Vagina (tissue), 2 donors: ENCODE data around the gene SPON1. TPM values are rescaled to one million over a fixed set of nuclear protein-coding genes. Genes with fewer than 3 reads are reported as not detected.

ENCODE experiments used
- DNase-seq, 2 donors: peaks; one replicate each; pipeline ENCODE4 v3.0.0-alpha.2; 2017; ENCODE audit errors: extremely low spot score in 2 of 2
- H3K27ac ChIP-seq: fragments of 200-600 bp; sonication (generic); one replicate; pipeline ENCODE4 v1.5.1; 2019
- H3K27me3 ChIP-seq: fragments of 200-600 bp; sonication (generic); one replicate; pipeline ENCODE4 v1.5.1; 2019
- H3K36me3 ChIP-seq, 2 donors: fragments of 200-600 bp; sonication (generic); one replicate each; pipeline ENCODE4 v1.5.1; 2017 to 2019
- H3K4me1 ChIP-seq: fragments of 200-600 bp; sonication (generic); one replicate; pipeline ENCODE4 v1.5.1; 2019
- H3K4me3 ChIP-seq, 2 donors: fragments of 200-600 bp; sonication (generic); 1 replicate in 1 of 2; 2 replicates in 1 of 2; pipeline ENCODE4 v1.5.1; 2016 to 2019
- H3K9me3 ChIP-seq: fragments of 200-600 bp; sonication (generic); one replicate; pipeline ENCODE4 v1.5.1; 2019
- POLR2A ChIP-seq, 2 donors: fragments of 450-650 bp; IDR thresholded peaks; one replicate each; pipeline ENCODE4 v1.6.1; 2017; ENCODE audit warnings: antibody characterized with exemption in 2 of 2, mild to moderate bottlenecking in 2 of 2, moderate library complexity in 2 of 2
- POLR2AphosphoS5 ChIP-seq, 2 donors: sonication (generic); formaldehyde crosslinking; IDR thresholded peaks; one replicate each; pipeline ENCODE4 v1.9.0; 2017; ENCODE audit warnings: antibody characterized with exemption in 2 of 2, mild to moderate bottlenecking in 2 of 2, low read depth in 1 of 2; ENCODE audit not compliant: insufficient read depth in 1 of 2
- intact Hi-C: fragments of 100-400 bp; cut with DNase I; formaldehyde crosslinking; loops from one replicate; pipeline ENCODE4 v1.15.1; 2023
- total RNA-seq: library from RNA; depleted of rRNA; stranded (reverse); fragments of >200 nt; gene quantifications from one replicate; pipeline ENCODE4 v1.2.3, GENCODE V29; 2016
- TF ChIP-seq, protein P1 (sequence below), 3 experiments: fragments of 450-650 bp in 2 of 3; fragments of 200-600 bp in 1 of 3; sonication (generic) in 1 of 3; IDR thresholded peaks; one replicate each; pipeline ENCODE4 v1.5.1; 2017 to 2019; ENCODE audit warnings: antibody characterized with exemption in 3 of 3, mild to moderate bottlenecking in 2 of 3, moderate library complexity in 2 of 3

The SPON1 gene
- total RNA-seq, 1 donor from 2014 or later: 31.7 TPM

DNA sequence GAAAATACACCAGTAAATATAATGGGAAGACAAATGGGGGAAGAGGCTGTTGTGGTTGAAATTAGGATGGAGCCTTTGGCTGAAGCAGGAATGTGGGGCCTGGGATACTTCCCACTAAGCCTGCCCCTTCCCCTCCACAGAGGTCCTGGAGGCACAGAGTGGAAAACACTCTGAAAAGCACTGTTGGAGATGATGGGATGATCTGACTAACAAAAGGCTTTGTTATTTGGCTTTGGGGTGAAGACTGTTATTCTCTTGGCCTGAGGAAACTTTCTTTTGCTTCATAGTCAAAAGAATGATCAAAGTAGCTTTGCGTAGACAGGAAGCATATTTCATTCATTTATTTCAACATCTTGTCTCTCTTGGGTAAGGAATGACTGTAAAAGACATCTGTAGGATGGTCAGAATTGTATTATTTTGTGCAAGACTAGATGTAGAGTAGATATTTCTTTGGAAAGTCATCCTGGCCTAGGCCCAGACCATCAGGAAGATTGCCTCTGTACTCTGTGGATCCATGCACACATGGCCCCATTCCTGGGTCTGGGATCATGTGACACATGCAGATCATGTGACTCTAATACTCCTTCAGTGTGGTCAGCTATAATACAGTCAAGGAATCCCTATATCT lies 111.4 kb downstream of the SPON1 start:
- no peak overlapping the region for H3K27ac ChIP-seq
- intact Hi-C loops: no loop called here

DNA sequence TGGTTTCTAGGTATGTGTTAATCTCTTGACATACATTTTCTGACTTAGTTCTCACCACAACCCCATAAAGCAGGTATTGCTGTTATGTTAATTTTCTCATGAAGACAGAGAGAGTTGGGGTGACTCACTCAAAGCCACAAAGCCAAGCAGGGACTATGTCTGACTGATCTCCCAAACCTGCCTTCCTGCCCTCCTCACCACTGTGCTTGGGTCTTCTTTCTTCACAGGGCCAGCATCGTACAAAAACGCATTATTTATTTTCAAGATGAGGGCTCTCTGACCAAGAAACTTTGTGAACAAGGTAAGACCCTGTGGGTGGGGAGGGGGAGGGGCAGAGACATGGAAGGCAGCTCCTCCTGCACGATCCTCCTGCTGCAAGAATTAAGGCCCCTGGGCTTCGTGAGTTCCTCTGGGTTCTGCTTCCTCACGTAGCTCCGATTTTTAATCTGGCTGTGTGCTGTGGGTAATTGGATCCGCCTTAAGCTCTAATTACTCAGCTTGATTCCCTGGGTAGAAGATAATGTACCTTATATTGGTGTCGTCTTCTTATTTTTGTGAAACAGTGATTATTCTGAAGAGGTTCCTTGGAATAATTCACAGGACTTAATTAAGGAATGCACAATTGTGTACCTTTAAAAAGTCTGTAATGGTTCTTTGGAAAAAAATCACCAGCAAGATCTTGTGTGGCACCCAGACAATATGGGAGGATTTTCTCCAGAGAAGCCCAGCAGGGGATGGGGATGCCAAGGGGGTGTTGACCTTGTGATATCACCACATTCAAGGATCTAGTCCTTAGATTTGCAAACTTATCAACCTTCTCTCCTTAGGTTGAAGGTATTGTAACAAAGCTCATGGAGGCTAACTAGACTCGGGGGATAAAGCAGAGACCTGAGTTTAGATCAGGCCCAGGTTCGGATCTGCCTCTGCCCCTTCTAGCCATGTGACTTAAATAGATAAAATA lies 112.9 kb downstream of the SPON1 start:
- TF ChIP-seq, protein P1, sequence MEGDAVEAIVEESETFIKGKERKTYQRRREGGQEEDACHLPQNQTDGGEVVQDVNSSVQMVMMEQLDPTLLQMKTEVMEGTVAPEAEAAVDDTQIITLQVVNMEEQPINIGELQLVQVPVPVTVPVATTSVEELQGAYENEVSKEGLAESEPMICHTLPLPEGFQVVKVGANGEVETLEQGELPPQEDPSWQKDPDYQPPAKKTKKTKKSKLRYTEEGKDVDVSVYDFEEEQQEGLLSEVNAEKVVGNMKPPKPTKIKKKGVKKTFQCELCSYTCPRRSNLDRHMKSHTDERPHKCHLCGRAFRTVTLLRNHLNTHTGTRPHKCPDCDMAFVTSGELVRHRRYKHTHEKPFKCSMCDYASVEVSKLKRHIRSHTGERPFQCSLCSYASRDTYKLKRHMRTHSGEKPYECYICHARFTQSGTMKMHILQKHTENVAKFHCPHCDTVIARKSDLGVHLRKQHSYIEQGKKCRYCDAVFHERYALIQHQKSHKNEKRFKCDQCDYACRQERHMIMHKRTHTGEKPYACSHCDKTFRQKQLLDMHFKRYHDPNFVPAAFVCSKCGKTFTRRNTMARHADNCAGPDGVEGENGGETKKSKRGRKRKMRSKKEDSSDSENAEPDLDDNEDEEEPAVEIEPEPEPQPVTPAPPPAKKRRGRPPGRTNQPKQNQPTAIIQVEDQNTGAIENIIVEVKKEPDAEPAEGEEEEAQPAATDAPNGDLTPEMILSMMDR (IDR thresholded peaks at IDR 0.05): no peak
- TF ChIP-seq POLR2A (IDR thresholded peaks at IDR 0.05): no peak
- no peak for TF ChIP-seq POLR2AphosphoS5 (IDR thresholded peaks at IDR 0.05; ENCODE audit: insufficient read depth in 1 of 2, low read depth in 1 of 2)
- Histone ChIP-seq H3K27ac (no peak overlapping the region), H3K27me3 (no peaks in the 10 kb centered on the region), H3K4me3 (no peak overlapping the region), H3K4me1 (peaks cover 4% of the 10 kb centered on the region), H3K36me3 (no peaks in the 10 kb centered on the region), H3K9me3 (no peaks in the 10 kb centered on the region)
- DNase-seq: no peak
- intact Hi-C loops: no loop called here

More for the DNA sequence above, 111.4 kb downstream of the SPON1 start:
- no peak for DNase-seq
- Histone ChIP-seq H3K4me3 (no peak overlapping the region), H3K27me3 (no peaks in the 10 kb centered on the region), H3K4me1 (no peaks in the 10 kb centered on the region), H3K36me3 (no peaks in the 10 kb centered on the region), H3K9me3 (no peaks in the 10 kb centered on the region)
- no peak for TF ChIP-seq POLR2A (IDR thresholded peaks at IDR 0.05)
- TF ChIP-seq, protein P1 (IDR thresholded peaks at IDR 0.05): no peak
- TF ChIP-seq POLR2AphosphoS5 (IDR thresholded peaks at IDR 0.05; ENCODE audit: insufficient read depth in 1 of 2, low read depth in 1 of 2): no peak

- TF ChIP-seq POLR2AphosphoS5 (IDR thresholded peaks at IDR 0.05; ENCODE audit: insufficient read depth in 1 of 2, low read depth in 1 of 2) (no peak), POLR2A (IDR thresholded peaks at IDR 0.05) (no peak)
- TF ChIP-seq, protein P1 (IDR thresholded peaks at IDR 0.05): no peak
- peaks cover 4% of the 10 kb centered on the region for H3K4me1 ChIP-seq
- no peak overlapping the region for H3K27ac ChIP-seq
- H3K9me3 ChIP-seq: no peaks in the 10 kb centered on the region
- H3K4me3 ChIP-seq: no peak overlapping the region
- no peaks in the 10 kb centered on the region for H3K27me3 ChIP-seq
- no peaks in the 10 kb centered on the region for H3K36me3 ChIP-seq
- DNase-seq: no peak
- intact Hi-C loops: no loop called here
These were observed 116.5 kb downstream of the SPON1 start for GRCh38 chr11:14079011-14079410.

GRCh38 chr11:14079797-14080196 lies 117.3 kb downstream of the SPON1 start:
- peaks cover 4% of the 10 kb centered on the region for H3K4me1 ChIP-seq
- no peaks in the 10 kb centered on the region for H3K36me3 ChIP-seq
- H3K27ac ChIP-seq: no peak overlapping the region
- intact Hi-C loops: no loop called here
- H3K27me3 ChIP-seq: no peaks in the 10 kb centered on the region
- no peaks in the 10 kb centered on the region for H3K9me3 ChIP-seq
- DNase-seq: no peak
- TF ChIP-seq POLR2A (IDR thresholded peaks at IDR 0.05): no peak
- TF ChIP-seq, protein P1 (IDR thresholded peaks at IDR 0.05): no peak
- no peak for TF ChIP-seq POLR2AphosphoS5 (IDR thresholded peaks at IDR 0.05; ENCODE audit: insufficient read depth in 1 of 2, low read depth in 1 of 2)
- H3K4me3 ChIP-seq: no peak overlapping the region
